22Rv1 (cell line): Measurements from ENCODE around the gene FOSB.

Experiments used
- H3K27ac ChIP-seq: fragments of 450-650 bp; 2 replicates; pipeline ENCODE4 v1.5.1; 2017
- ZFX ChIP-seq: fragments of 450-650 bp; IDR thresholded peaks from 2 replicates; pipeline ENCODE4 v1.6.1; 2017; ENCODE audit warnings: antibody characterized with exemption, borderline replicate concordance
- TF ChIP-seq, protein P1 (sequence below): fragments of 450-650 bp; IDR thresholded peaks from 2 replicates; pipeline ENCODE4 v1.5.1; 2017; ENCODE audit warnings: mild to moderate bottlenecking

The FOSB gene

GRCh38 chr19:45439569-45440258, 28.1 kb upstream of the FOSB start:
- H3K27ac ChIP-seq, result peak overlapping the region; percentile 79
- TF ChIP-seq, protein P1, sequence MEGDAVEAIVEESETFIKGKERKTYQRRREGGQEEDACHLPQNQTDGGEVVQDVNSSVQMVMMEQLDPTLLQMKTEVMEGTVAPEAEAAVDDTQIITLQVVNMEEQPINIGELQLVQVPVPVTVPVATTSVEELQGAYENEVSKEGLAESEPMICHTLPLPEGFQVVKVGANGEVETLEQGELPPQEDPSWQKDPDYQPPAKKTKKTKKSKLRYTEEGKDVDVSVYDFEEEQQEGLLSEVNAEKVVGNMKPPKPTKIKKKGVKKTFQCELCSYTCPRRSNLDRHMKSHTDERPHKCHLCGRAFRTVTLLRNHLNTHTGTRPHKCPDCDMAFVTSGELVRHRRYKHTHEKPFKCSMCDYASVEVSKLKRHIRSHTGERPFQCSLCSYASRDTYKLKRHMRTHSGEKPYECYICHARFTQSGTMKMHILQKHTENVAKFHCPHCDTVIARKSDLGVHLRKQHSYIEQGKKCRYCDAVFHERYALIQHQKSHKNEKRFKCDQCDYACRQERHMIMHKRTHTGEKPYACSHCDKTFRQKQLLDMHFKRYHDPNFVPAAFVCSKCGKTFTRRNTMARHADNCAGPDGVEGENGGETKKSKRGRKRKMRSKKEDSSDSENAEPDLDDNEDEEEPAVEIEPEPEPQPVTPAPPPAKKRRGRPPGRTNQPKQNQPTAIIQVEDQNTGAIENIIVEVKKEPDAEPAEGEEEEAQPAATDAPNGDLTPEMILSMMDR, result peak; percentile 100
- no peak for TF ChIP-seq ZFX

- peak overlapping the region; percentile 79 for H3K27ac ChIP-seq
- TF ChIP-seq ZFX, result no peak
- TF ChIP-seq, protein P1, result no peak
These were observed 27.5 kb upstream of the FOSB start for GRCh38 chr19:45440259-45440638.

DNA sequence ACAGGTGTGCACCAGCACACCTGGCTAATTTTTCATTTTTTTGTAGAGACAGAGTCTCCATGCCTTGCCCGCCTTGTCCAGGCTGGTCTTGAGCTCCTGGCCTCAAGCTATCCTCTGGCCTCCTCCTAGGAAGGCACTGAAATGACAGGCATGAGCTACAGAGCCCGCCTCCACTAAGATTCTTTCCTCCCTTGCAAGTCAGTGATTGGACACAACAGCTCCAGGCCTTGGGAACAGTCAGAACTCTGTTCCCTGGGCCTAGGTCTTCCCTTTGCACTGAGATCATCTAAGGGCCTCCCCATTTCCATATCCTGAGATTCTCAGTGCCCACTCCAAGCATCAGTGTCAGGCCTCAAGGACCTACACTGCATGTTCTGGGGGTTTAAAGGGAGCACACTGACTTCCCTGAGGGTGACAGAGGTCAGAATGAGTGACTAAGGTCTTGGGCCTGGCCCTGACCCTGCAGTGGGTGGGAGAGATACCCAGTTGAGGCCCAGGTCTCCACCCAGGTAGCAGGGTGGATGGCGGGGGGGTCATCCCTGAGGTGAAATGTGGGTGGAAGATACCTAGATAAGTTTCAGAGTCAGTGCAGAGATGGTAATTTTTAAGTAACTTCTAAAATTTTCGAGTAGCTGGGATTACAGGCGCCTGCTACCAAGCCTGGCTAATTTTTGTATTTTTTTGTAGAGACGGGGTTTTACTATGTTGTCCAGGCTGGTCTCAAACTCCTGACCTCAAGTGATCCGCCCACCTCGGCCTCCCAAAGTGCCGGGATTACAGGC, 26.7 kb upstream of the FOSB start:
- TF ChIP-seq, protein P1, result no peak
- no peak for TF ChIP-seq ZFX
- peak overlapping the region; percentile 79 for H3K27ac ChIP-seq

DNA sequence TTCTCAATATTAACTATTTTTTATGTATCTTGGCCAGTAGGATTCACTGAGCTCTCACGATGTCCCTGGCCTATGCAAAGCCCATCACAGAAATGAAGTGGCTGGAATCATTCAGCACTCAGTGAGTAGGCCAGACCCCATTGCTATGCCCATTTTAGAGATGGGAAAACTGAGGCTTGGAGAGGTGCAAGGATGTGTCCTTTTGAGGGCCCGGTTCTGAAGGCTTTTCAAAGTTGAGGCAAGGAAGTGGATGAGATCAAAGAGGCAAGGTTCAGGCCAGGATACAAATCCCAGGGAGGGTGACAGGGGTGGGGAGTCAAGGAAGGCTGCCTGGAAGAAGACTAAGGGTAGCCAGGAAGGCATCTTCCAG, 25.4 kb upstream of the FOSB start:
- TF ChIP-seq, protein P1, result no peak
- TF ChIP-seq ZFX, result no peak
- peak overlapping the region; percentile 79 for H3K27ac ChIP-seq

GRCh38 chr19:45442778-45443461, 24.9 kb upstream of the FOSB start:
- peak overlapping the region; percentile 79 for H3K27ac ChIP-seq
- no peak for TF ChIP-seq ZFX
- TF ChIP-seq, protein P1, result no peak

GRCh38 chr19:45443462-45444317, 24.1 kb upstream of the FOSB start:
- TF ChIP-seq ZFX, result no peak
- TF ChIP-seq, protein P1, result no peak
- peak overlapping the region; percentile 79 for H3K27ac ChIP-seq
